ENCODE results near the gene ACP3. TPM values are rescaled to one million over a fixed set of nuclear protein-coding genes. Genes with fewer than 3 reads are reported as not detected.
"Not testable (repeated sequence)": the region's sequence is repeated elsewhere in the genome, so short reads cannot be mapped to it uniquely, and the experiment has no call there.

Gene ACP3
- total RNA-seq, 4 donors from 2014 or later = 22.1 to 83.6 (median 40.5) TPM

GRCh38 chr3:132381348-132381944 is 64.2 kb downstream of the ACP3 start:
- Histone ChIP-seq H3K9me3 (no peaks in the 10 kb centered on the region), H3K36me3 (no peaks in the 10 kb centered on the region), H3K4me1 (no peaks in the 10 kb centered on the region), H3K27ac (no peak overlapping the region), H3K4me3 (no peak overlapping the region), H3K27me3 (peaks cover 0 to 8% (median 0%) of the 10 kb centered on the region in 4 donors)
- TF ChIP-seq, protein P1, sequence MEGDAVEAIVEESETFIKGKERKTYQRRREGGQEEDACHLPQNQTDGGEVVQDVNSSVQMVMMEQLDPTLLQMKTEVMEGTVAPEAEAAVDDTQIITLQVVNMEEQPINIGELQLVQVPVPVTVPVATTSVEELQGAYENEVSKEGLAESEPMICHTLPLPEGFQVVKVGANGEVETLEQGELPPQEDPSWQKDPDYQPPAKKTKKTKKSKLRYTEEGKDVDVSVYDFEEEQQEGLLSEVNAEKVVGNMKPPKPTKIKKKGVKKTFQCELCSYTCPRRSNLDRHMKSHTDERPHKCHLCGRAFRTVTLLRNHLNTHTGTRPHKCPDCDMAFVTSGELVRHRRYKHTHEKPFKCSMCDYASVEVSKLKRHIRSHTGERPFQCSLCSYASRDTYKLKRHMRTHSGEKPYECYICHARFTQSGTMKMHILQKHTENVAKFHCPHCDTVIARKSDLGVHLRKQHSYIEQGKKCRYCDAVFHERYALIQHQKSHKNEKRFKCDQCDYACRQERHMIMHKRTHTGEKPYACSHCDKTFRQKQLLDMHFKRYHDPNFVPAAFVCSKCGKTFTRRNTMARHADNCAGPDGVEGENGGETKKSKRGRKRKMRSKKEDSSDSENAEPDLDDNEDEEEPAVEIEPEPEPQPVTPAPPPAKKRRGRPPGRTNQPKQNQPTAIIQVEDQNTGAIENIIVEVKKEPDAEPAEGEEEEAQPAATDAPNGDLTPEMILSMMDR (IDR thresholded peaks at IDR 0.05) = no peak
- TF ChIP-seq POLR2A (IDR thresholded peaks at IDR 0.05) = no peak
- WGBS, 2 donors = 68 to 88% methylated on average over 4 of the region's 14 CpGs
- DNase-seq = no peak
- intact Hi-C loops (cut with DNase I) = no loop called here

- 32 to 38% methylated on average over 3 to 4 of the region's 4 CpGs for WGBS, 2 donors
- Histone ChIP-seq H3K4me1 (no peaks in the 10 kb centered on the region), H3K4me3 (no peak overlapping the region), H3K36me3 (no peaks in the 10 kb centered on the region), H3K9me3 (no peaks in the 10 kb centered on the region), H3K27me3 (peaks cover 0 to 8% (median 0%) of the 10 kb centered on the region in 4 donors), H3K27ac (no peak overlapping the region)
- DNase-seq = no peak
- intact Hi-C loops (cut with DNase I) = no loop called here
- TF ChIP-seq, protein P1 (IDR thresholded peaks at IDR 0.05) = no peak
- TF ChIP-seq POLR2A (IDR thresholded peaks at IDR 0.05) = no peak
These were observed 65.1 kb downstream of the ACP3 start for GRCh38 chr3:132382267-132382666.

DNA sequence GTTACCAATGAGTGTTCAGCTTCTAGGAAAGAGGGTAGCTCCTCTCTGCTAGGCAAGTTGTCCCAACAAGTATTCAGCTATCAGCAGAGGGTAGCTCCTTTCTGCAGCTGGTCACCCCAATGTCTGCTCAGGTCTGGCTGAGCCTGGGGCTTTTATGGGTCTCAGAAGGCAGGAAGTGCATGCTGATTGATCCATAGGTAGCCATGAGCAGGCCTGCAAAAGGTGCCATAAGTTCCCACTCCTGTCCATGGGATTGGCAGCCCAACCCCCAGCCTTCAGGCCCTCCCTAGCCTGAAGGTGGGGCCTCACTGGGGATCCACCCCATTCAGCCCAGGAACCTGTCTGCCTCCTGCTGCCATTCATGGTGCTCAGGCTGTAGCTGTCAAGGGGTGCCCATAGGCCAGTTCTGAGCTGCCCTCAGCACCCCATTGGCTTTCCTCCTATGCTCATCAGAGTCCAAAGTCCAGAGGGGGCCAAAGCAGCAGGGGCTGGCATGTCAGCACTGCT is 65.5 kb downstream of the ACP3 start:
- Histone ChIP-seq H3K9me3 (no peaks in the 10 kb centered on the region), H3K27ac (no peak overlapping the region), H3K27me3 (peaks cover 0 to 8% (median 0%) of the 10 kb centered on the region in 4 donors), H3K4me1 (no peaks in the 10 kb centered on the region), H3K36me3 (no peaks in the 10 kb centered on the region), H3K4me3 (no peak overlapping the region)
- no peak for DNase-seq
- TF ChIP-seq POLR2A (IDR thresholded peaks at IDR 0.05) = no peak
- TF ChIP-seq, protein P1 (IDR thresholded peaks at IDR 0.05) = no peak
- intact Hi-C loops (cut with DNase I) = no loop called here

DNA sequence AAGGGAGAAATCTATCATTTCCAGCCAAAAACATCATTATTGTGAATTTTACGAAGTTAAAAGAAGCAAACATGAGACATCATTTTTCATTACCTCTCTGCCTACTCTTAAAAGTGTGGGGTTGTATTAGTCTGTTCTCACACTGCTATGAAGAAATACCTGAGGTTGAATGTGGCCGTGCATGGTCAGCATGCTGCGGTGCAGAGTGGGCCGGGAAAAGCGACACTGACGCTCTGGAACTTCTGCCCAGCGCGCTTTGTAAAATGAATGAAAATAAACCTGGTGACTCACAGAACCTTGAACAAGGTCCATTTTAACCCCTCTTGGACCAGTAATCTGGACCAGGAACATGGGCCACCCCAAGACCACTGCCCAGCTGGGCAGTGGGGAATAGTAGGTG is 69.1 kb downstream of the ACP3 start:
- H3K4me3 ChIP-seq = no peak overlapping the region
- H3K27ac ChIP-seq = no peak overlapping the region
- no peaks in the 10 kb centered on the region for H3K9me3 ChIP-seq
- intact Hi-C loops (cut with DNase I) = no loop called here
- no peaks in the 10 kb centered on the region for H3K36me3 ChIP-seq
- no peak for DNase-seq
- H3K4me1 ChIP-seq = no peaks in the 10 kb centered on the region
- 81 to 86% methylated on average over 8 of the region's 8 CpGs for WGBS, 2 donors
- H3K27me3 ChIP-seq = peaks cover 0 to 8% (median 0%) of the 10 kb centered on the region in 4 donors
- TF ChIP-seq, protein P1 (IDR thresholded peaks at IDR 0.05) = no peak
- TF ChIP-seq POLR2A (IDR thresholded peaks at IDR 0.05) = no peak

GRCh38 chr3:132392675-132393074 is 75.5 kb downstream of the ACP3 start:
- H3K27me3 ChIP-seq; H3K9me3 ChIP-seq; intact Hi-C loops (cut with DNase I); H3K27ac ChIP-seq; H3K36me3 ChIP-seq; H3K4me3 ChIP-seq; H3K4me1 ChIP-seq; DNase-seq: not testable (repeated sequence)
- WGBS, 2 donors = 71 to 79% methylated on average over 1 of the region's 1 CpG

DNA sequence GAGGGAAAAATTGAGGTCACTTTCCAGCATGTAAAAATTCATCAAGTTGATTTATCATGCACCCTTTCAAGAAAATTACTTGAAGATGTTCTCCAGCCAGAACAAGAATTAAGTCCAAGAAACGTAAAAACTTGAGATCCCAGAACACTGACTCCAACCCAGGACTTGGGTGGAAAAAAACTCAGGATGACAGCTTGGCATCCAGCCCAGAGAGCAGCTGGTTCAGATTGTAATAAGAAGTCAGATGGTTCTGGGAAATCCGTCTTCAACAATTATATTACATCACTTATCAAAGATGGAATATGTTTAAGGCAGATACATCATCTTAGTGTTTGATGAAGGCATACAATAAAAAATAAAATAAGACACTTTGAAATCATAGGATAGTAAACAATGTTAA is 77.1 kb downstream of the ACP3 start:
- intact Hi-C loops (cut with DNase I) = no loop called here
- no peaks in the 10 kb centered on the region for H3K4me1 ChIP-seq
- no peaks in the 10 kb centered on the region for H3K36me3 ChIP-seq
- H3K27ac ChIP-seq = no peak overlapping the region
- 15 to 25% methylated on average over 2 of the region's 2 CpGs for WGBS, 2 donors
- TF ChIP-seq, protein P1 (IDR thresholded peaks at IDR 0.05) = no peak
- no peak for TF ChIP-seq POLR2A (IDR thresholded peaks at IDR 0.05)
- no peaks in the 10 kb centered on the region for H3K9me3 ChIP-seq
- H3K27me3 ChIP-seq = no peaks in the 10 kb centered on the region
- no peak overlapping the region for H3K4me3 ChIP-seq
- no peak for DNase-seq
